Mesendoderm (in vitro differentiated cells): ENCODE measurements around the gene FTO.

Experiments used
- DNase-seq: peaks from one replicate; pipeline ENCODE4 v3.0.0; 2013
- H2AK5ac ChIP-seq: 2 replicates; pipeline ENCODE4 v1.6.1; 2013; ENCODE audit warnings: low read length, inconsistent platforms
- H2BK120ac ChIP-seq: 2 replicates; pipeline ENCODE4 v1.6.1; 2013; ENCODE audit warnings: low read depth, mild to moderate bottlenecking, low read length, moderate library complexity, mixed read lengths
- H2BK15ac ChIP-seq: replicated peaks from 2 replicates; pipeline ENCODE4 v1.6.1; 2013; ENCODE audit warnings: low read depth, mild to moderate bottlenecking, moderate library complexity
- H2BK5ac ChIP-seq: 2 replicates; pipeline ENCODE4 v1.6.1; 2013; ENCODE audit warnings: low read length, inconsistent platforms
- H3K18ac ChIP-seq: 2 replicates; pipeline ENCODE4 v1.6.1; 2013; ENCODE audit warnings: mild to moderate bottlenecking, low read length, mixed read lengths
- H3K23ac ChIP-seq: one replicate; pipeline ENCODE4 v1.6.1; 2013; ENCODE audit warnings: low read length
- H3K27ac ChIP-seq: 2 replicates; pipeline ENCODE4 v1.5.1; 2013; ENCODE audit warnings: low read depth, mild to moderate bottlenecking, inconsistent platforms, low read length, moderate library complexity
- H3K27me3 ChIP-seq: 2 replicates; pipeline ENCODE4 v1.6.1; 2013; ENCODE audit warnings: low read length, control low read depth, mild to moderate bottlenecking, inconsistent platforms; ENCODE audit not compliant: insufficient read depth, poor library complexity
- H3K36me3 ChIP-seq: 2 replicates; pipeline ENCODE4 v1.6.1; 2013; ENCODE audit warnings: low read length, inconsistent platforms; ENCODE audit not compliant: control insufficient read depth, insufficient read depth
- H3K4ac ChIP-seq: one replicate; pipeline ENCODE4 v1.6.1; 2013; ENCODE audit warnings: low read depth, mild to moderate bottlenecking, low read length, moderate library complexity
- H3K4me1 ChIP-seq: 2 replicates; pipeline ENCODE4 v1.6.1; 2013; ENCODE audit warnings: low read depth, low read length, inconsistent platforms; ENCODE audit not compliant: control insufficient read depth
- H3K4me2 ChIP-seq: 2 replicates; pipeline ENCODE4 v1.6.1; 2013; ENCODE audit warnings: low read length
- H3K4me3 ChIP-seq: 2 replicates; pipeline ENCODE4 v1.5.1; 2013; ENCODE audit warnings: mild to moderate bottlenecking, low read length
- H3K56ac ChIP-seq: one replicate; pipeline ENCODE4 v1.6.1; 2013; ENCODE audit warnings: low read length
- H3K79me1 ChIP-seq: 2 replicates; pipeline ENCODE4 v1.6.1; 2013; ENCODE audit warnings: low read length, inconsistent platforms
- H3K79me2 ChIP-seq: 2 replicates; pipeline ENCODE4 v1.6.1; 2013; ENCODE audit warnings: mild to moderate bottlenecking, low read length; ENCODE audit not compliant: control insufficient read depth, insufficient read depth
- H3K9ac ChIP-seq: 2 replicates; pipeline ENCODE4 v1.6.1; 2013; ENCODE audit warnings: low read length, inconsistent platforms
- H4K5ac ChIP-seq: one replicate; pipeline ENCODE4 v1.6.1; 2013; ENCODE audit warnings: low read length
- H4K8ac ChIP-seq: one replicate; pipeline ENCODE4 v1.6.1; 2013; ENCODE audit warnings: low read depth, mild to moderate bottlenecking, control low read depth, low read length, moderate library complexity
- WGBS: extraction: QIAGEN DNeasy Blood & Tissue Kit; methylation state at CpG from one replicate; pipeline ENCODE4 v1.1.7; 2013; ENCODE audit warnings: low lambda C conversion rate, missing lambda C conversion rate; ENCODE audit not compliant: insufficient coverage; ENCODE audit errors: extremely low coverage; 5-methylcytosine and 5-hydroxymethylcytosine counted together

FTO gene

GRCh38 chr16:53946746-53947386 lies 242.9 kb downstream of the FTO start:
- no peaks in the 10 kb centered on the region for H3K36me3 ChIP-seq
- H3K79me1 ChIP-seq = no peaks in the 10 kb centered on the region
- no peak overlapping the region for H2BK120ac ChIP-seq
- no peaks in the 10 kb centered on the region for H3K79me2 ChIP-seq
- no peak overlapping the region for H2BK5ac ChIP-seq
- no peak overlapping the region for H3K4me3 ChIP-seq
- H3K27me3 ChIP-seq = no peaks in the 10 kb centered on the region
- no peak overlapping the region for H3K23ac ChIP-seq
- WGBS = no CpG with 5 or more reads among the region's 5 CpGs
- DNase-seq = no peak
- no peaks in the 10 kb centered on the region for H3K4me1 ChIP-seq
- no peak overlapping the region for H2AK5ac ChIP-seq
- H3K18ac ChIP-seq = no peak overlapping the region
- H3K9ac ChIP-seq = no peak overlapping the region
- H2BK15ac ChIP-seq = no peak overlapping the region
- no peak overlapping the region for H4K5ac ChIP-seq
- H3K27ac ChIP-seq = no peak overlapping the region
- no peak overlapping the region for H3K4me2 ChIP-seq
- no peak overlapping the region for H4K8ac ChIP-seq
- H3K56ac ChIP-seq = no peak overlapping the region
- no peak overlapping the region for H3K4ac ChIP-seq

DNA sequence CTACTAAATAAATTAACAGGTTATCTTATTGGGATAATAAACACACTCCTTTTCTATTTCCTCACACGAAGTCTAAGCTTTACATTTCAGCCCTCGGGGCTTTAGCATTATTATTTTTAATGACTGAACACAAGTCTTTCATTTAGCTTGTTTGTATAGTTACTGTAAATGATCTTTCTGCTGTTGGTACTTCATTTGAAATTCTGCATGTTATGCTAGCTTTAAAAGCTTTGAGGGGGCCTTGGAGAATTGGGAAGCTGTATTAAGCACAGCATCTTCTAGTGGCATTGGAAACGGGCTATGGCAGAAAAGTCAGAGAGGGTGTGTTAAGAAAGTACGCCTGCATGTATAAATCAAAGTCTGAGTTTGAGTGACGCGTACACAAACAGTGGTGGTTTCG lies 243.7 kb downstream of the FTO start:
- Histone ChIP-seq H2BK120ac (no peak overlapping the region), H3K23ac (no peak overlapping the region), H4K5ac (no peak overlapping the region), H3K4me3 (no peak overlapping the region), H4K8ac (no peak overlapping the region), H3K4me1 (no peaks in the 10 kb centered on the region), H3K27me3 (no peaks in the 10 kb centered on the region), H2BK15ac (no peak overlapping the region), H3K27ac (no peak overlapping the region), H3K4me2 (no peak overlapping the region), H2AK5ac (no peak overlapping the region), H3K4ac (no peak overlapping the region), H3K9ac (no peak overlapping the region), H3K18ac (no peak overlapping the region), H3K79me2 (no peaks in the 10 kb centered on the region), H3K36me3 (no peaks in the 10 kb centered on the region), H2BK5ac (no peak overlapping the region), H3K79me1 (no peaks in the 10 kb centered on the region), H3K56ac (no peak overlapping the region)
- WGBS = no CpG with 5 or more reads among the region's 7 CpGs
- DNase-seq = no peak

DNA sequence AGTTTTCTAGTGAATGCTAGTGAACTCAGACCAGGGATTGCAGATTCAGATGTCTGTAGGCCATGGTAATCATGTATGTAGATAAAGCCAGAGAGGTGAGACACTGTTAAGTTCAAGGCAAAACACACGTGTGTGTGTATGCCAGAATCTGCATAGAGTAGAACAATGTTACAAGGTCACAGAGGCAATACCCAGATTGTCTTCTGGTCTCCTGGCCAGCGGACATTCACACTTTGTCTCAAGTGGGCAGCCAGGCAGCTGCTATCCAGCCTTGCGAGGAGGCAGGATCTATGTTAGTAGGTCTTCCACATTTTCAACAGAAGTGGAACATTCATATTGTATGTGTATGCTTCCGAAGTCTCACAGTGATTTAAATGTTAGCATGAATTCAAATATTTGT lies 244.4 kb downstream of the FTO start:
- no peak overlapping the region for H3K4ac ChIP-seq
- no peak overlapping the region for H3K18ac ChIP-seq
- no peak overlapping the region for H4K8ac ChIP-seq
- no peak overlapping the region for H2AK5ac ChIP-seq
- H4K5ac ChIP-seq = no peak overlapping the region
- no peak overlapping the region for H3K4me3 ChIP-seq
- no CpG with 5 or more reads among the region's 4 CpGs for WGBS
- H3K79me1 ChIP-seq = no peaks in the 10 kb centered on the region
- no peak for DNase-seq
- H3K23ac ChIP-seq = no peak overlapping the region
- H3K56ac ChIP-seq = no peak overlapping the region
- H3K4me2 ChIP-seq = no peak overlapping the region
- no peaks in the 10 kb centered on the region for H3K4me1 ChIP-seq
- H2BK15ac ChIP-seq = no peak overlapping the region
- no peak overlapping the region for H2BK120ac ChIP-seq
- H3K79me2 ChIP-seq = no peaks in the 10 kb centered on the region
- no peak overlapping the region for H3K27ac ChIP-seq
- no peaks in the 10 kb centered on the region for H3K27me3 ChIP-seq
- H3K36me3 ChIP-seq = no peaks in the 10 kb centered on the region
- no peak overlapping the region for H3K9ac ChIP-seq
- no peak overlapping the region for H2BK5ac ChIP-seq

DNA sequence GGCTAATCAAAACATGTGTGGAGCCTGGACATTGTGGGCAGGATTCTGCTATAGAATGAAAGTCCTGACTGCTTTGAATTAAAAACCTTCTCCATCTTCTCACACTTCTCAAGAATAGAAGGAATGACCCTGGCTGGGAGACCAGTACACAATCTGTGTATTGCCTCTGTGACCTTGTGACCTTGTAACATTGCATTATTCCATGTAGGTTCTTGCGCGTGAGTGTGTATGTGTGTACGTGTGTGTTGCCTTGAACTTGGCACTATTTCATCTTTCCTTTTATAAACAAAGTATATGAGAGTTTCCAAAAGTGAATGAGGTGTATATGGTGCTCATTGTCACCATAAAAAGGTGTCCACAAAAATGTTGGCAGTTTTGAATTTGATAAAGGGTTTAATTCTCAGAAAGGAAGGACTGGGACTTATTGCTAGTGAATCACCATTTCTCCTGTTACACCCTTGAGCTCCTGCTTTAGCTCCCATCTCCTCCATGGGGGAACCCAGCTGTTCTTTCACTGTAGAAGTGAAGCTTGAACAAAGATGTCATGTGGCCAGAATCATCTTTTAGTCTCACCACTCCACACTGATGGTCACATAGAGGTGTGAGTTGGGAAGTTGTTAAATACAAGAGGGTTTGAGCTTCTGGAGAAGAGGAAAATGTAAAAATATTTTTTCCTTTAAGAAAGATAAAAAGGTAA lies 244.9 kb downstream of the FTO start:
- Histone ChIP-seq H3K79me1 (no peaks in the 10 kb centered on the region), H3K36me3 (no peaks in the 10 kb centered on the region), H2BK5ac (no peak overlapping the region), H3K4me2 (no peak overlapping the region), H3K9ac (no peak overlapping the region), H3K79me2 (no peaks in the 10 kb centered on the region), H4K5ac (no peak overlapping the region), H4K8ac (no peak overlapping the region), H3K4ac (no peak overlapping the region), H3K4me3 (no peak overlapping the region), H3K27me3 (no peaks in the 10 kb centered on the region), H3K23ac (no peak overlapping the region), H2AK5ac (no peak overlapping the region), H2BK15ac (no peak overlapping the region), H3K18ac (no peak overlapping the region), H3K27ac (no peak overlapping the region), H2BK120ac (no peak overlapping the region), H3K56ac (no peak overlapping the region), H3K4me1 (no peaks in the 10 kb centered on the region)
- no CpG with 5 or more reads among the region's 3 CpGs for WGBS
- DNase-seq = no peak

- WGBS = no CpG with 5 or more reads among the region's 6 CpGs
Measured at GRCh38 chr16:53949715-53950410, 245.9 kb downstream of the FTO start.

More at GRCh38 chr16:53949715-53950410, 245.9 kb downstream of the FTO start:
- no peak overlapping the region for H2AK5ac ChIP-seq
- no peak overlapping the region for H3K9ac ChIP-seq
- no peaks in the 10 kb centered on the region for H3K36me3 ChIP-seq
- no peaks in the 10 kb centered on the region for H3K4me1 ChIP-seq
- no peak overlapping the region for H3K18ac ChIP-seq
- H3K4ac ChIP-seq = no peak overlapping the region
- no peak overlapping the region for H3K27ac ChIP-seq
- no peak overlapping the region for H2BK5ac ChIP-seq
- no peak overlapping the region for H4K8ac ChIP-seq
- H3K79me1 ChIP-seq = no peaks in the 10 kb centered on the region
- H3K27me3 ChIP-seq = no peaks in the 10 kb centered on the region
- H2BK120ac ChIP-seq = no peak overlapping the region
- no peak overlapping the region for H3K23ac ChIP-seq
- H3K56ac ChIP-seq = no peak overlapping the region
- no peak overlapping the region for H3K4me3 ChIP-seq
- no peak for DNase-seq
- H2BK15ac ChIP-seq = no peak overlapping the region
- no peak overlapping the region for H4K5ac ChIP-seq
- no peak overlapping the region for H3K4me2 ChIP-seq
- no peaks in the 10 kb centered on the region for H3K79me2 ChIP-seq
